Adipose tissue (tissue), 3 donors: Measurements from ENCODE around the gene NUP98. TPM values are rescaled to one million over a fixed set of nuclear protein-coding genes. Genes with fewer than 3 reads are reported as not detected.

Source experiments
- H3K27ac ChIP-seq: one replicate; pipeline ENCODE4 v1.5.1; 2013; ENCODE audit warnings: low read depth, low read length
- WGBS, 3 donors: extraction: QIAGEN DNeasy Blood & Tissue Kit; methylation state at CpG; one replicate each; pipeline ENCODE4 v1.1.7; 2013; 5-methylcytosine and 5-hydroxymethylcytosine counted together
- polyA plus RNA-seq, 3 donors: library from polyadenylated mRNA; stranded (reverse); fragments of 200-250 nt; gene quantifications; one replicate each; pipeline ENCODE4 v1.2.3, GENCODE V29; 2013
- donor health status: healthy with polysubstance abuse.
- donor health status: Bipolar disorder and iron deficiency.
- donor health status: healthy.

Gene NUP98
- polyA plus RNA-seq, 3 donors = 17.9 to 52.7 (median 19.6) TPM

DNA sequence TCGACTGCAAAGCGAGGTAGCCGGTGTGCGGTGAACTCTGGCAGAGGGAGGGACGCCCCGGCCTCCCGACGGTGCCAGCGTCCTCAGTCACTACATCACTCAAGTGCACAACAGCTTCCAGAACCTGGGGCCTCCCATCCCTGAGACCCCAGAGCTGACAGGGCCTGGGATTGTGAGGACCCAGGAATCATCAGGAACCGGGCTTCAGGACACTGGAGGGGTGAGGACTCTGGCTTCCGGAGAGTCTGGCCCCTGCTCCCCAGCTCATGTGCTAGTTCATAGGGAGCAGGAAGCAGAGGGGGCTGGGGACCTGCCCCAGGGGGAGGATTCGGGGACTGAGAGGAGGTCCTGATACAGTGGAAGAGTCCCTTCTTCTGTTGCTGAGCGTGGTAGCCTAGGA, 160.2 kb downstream of the NUP98 start:
- 69 to 86% (median 85%) methylated on average over 13 of the region's 13 CpGs for WGBS, 3 donors
- no peak overlapping the region for H3K27ac ChIP-seq

- 93 to 96% (median 96%) methylated on average over 15 of the region's 15 CpGs for WGBS, 3 donors
- H3K27ac ChIP-seq = no peak overlapping the region
These were observed 161.5 kb downstream of the NUP98 start for GRCh38 chr11:3635641-3636375.

- H3K27ac ChIP-seq = no peak overlapping the region
- WGBS, 3 donors = 93% methylated on average over 5 of the region's 5 CpGs
These were observed 165.2 kb downstream of the NUP98 start for GRCh38 chr11:3632070-3632660.

- WGBS, 3 donors = 84 to 92% (median 90%) methylated on average over 4 of the region's 4 CpGs
These were observed 166.0 kb downstream of the NUP98 start for GRCh38 chr11:3631331-3631730.

GRCh38 chr11:3627291-3627690, 170.1 kb downstream of the NUP98 start:
- no peak overlapping the region for H3K27ac ChIP-seq
- 88 to 94% (median 93%) methylated on average over 1 of the region's 1 CpG for WGBS, 3 donors

More at GRCh38 chr11:3631331-3631730, 166.0 kb downstream of the NUP98 start:
- H3K27ac ChIP-seq = no peak overlapping the region

DNA sequence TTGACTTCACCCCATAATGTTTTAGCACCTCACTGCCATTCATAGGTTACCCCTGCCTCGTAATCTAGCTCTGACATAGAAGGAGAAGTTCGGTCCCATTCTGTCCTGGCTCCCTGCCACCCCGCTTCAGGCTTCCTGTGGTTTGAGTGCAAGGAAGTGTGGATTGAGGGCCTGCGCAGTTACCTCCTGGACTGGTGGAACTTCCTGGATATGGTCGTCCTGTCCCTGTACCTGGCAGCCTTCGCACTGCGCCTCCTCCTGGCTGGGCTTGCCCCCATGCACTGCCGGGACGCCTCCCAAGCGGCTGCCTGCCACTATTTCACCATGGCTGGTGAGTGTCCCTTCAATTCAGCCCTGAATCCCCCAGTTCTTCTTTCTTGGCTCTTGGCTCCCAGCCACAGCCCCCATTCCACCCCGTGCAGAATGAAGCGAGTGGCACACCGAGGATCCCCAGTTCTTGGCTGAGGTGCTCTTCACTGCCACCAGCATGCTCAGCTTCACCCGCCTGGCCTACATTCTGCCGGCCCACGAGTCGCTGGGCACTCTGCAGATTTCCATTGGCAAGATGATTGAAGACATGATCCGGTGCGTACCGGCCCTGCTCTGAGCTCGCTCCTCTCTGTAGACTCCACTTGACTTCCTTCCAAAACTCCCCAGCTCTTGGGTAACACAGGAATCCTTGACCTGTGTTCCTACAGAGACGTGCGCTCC, 170.9 kb downstream of the NUP98 start:
- H3K27ac ChIP-seq = no peak overlapping the region
- WGBS, 3 donors = 50 to 81% (median 59%) methylated on average over 23 of the region's 23 CpGs

Other genes starting within 250 kb of the NUP98 start
- gene ART5, start 155.6 kb downstream of the NUP98 start, polyA plus RNA-seq = under 1 TPM in 2 of 3 donors, not detected in 1; 0.22 to 0.23 TPM
- gene ART1, start 152.4 kb downstream of the NUP98 start, polyA plus RNA-seq = not detected
- under 1 TPM; 0.11 to 0.73 (median 0.33) TPM for gene CHRNA10, start 126.2 kb downstream of the NUP98 start, polyA plus RNA-seq
- gene PGAP2, start 11.0 kb upstream of the NUP98 start, polyA plus RNA-seq = 10 to 100 TPM; 10.4 to 21.9 (median 11.5) TPM
- gene RHOG, start 43.4 kb upstream of the NUP98 start, polyA plus RNA-seq = 10 to 100 TPM; 30.4 to 94.7 (median 88.8) TPM
- gene STIM1, start 58.1 kb upstream of the NUP98 start, polyA plus RNA-seq = 10 to 100 TPM; 17.6 to 49.7 (median 40.0) TPM